GM18526 (cell line): ENCODE data around the gene FGL2.

Experiments used
- POLR2A ChIP-seq: IDR thresholded peaks from 3 replicates; pipeline ENCODE4 v1.6.1; 2011; ENCODE audit not compliant: insufficient read length; ENCODE audit errors: extremely low read depth

The FGL2 gene, protein sequence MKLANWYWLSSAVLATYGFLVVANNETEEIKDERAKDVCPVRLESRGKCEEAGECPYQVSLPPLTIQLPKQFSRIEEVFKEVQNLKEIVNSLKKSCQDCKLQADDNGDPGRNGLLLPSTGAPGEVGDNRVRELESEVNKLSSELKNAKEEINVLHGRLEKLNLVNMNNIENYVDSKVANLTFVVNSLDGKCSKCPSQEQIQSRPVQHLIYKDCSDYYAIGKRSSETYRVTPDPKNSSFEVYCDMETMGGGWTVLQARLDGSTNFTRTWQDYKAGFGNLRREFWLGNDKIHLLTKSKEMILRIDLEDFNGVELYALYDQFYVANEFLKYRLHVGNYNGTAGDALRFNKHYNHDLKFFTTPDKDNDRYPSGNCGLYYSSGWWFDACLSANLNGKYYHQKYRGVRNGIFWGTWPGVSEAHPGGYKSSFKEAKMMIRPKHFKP

DNA sequence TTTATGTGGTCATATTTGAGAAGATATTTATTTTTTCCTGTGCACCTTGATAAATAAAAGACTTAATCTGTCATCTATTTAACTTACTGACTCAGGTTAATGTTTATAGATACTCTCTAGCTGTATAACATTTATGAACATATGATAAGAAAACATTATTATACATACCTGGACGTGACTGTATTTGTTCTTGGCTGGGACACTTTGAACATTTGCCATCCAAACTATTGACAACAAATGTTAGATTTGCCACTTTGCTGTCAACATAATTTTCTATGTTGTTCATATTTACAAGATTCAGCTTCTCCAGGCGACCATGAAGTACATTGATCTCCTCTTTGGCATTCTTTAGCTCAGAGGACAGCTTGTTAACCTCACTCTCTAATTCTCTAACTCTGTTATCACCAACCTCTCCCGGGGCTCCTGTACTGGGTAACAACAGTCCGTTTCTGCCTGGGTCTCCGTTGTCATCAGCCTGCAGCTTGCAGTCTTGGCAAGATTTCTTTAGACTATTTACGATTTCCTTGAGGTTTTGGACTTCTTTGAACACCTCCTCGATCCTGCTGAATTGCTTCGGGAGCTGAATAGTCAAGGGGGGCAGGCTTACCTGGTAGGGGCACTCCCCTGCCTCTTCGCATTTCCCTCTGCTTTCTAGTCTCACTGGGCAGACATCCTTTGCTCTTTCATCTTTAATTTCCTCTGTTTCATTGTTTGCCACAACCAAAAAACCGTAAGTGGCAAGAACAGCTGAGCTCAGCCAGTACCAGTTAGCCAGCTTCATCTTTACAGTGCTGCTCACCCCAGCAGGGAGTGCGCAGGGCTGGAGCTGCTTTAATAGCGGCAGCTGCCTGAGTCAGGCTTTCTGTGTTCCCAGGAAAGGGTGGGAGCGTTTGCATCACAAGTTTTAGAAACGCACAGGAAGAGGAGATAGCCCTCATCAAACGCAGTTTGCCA, at the start of gene FGL2:
Gene FGL2 (minus strand): TSS at position 807 of the 954 bp plus-strand sequence. CDS start 26 bp downstream, at position 781.
- peak; percentile 27 for TF ChIP-seq POLR2A

DNA sequence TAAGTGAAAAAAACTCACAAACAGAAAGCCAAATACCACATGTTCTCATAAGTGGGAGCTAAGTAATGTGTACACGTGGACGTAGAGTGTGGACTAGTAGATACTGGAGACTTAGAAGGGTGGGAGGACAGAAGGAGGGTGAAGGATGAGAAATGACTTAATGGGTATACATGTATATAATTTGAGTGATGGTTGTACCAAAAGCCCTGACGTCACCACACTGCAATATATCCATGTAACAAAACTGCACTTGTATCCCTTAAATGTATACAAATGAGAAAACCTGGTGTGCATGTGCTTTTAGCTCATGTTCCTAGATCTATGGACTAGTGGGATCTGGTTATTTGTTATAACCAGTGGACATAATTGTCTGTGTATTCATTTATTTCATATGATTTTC, 48.5 kb upstream of the FGL2 start:
- TF ChIP-seq POLR2A = no peak

DNA sequence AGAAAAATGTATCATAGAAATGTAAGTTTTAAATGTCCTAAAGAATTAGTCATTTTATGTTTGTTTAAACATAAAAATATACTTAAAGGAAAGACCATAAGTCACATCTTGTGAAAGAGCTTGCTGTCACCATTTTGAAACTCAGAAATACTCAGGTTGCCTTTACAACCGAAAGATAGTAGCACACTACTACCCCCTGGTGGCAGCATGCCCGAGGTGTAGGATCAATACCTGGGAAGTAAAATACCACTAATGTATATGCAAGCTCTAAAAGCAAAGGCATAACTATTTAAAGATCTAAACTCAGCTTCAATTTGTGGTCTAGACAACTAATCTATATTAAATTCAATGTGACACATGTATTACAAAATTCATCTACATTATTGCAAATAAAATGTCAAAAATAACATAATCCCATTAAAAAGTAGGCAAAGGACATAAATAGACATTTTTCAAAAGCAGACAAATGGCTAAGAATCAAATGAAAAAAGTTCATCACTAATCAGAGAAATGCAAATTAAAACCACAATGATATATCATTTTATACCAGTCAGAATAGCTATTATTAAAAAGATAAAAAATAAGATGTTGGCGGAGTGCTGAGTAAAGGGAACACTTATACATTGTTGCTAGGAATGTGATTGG, 47.7 kb upstream of the FGL2 start:
- no peak for TF ChIP-seq POLR2A

DNA sequence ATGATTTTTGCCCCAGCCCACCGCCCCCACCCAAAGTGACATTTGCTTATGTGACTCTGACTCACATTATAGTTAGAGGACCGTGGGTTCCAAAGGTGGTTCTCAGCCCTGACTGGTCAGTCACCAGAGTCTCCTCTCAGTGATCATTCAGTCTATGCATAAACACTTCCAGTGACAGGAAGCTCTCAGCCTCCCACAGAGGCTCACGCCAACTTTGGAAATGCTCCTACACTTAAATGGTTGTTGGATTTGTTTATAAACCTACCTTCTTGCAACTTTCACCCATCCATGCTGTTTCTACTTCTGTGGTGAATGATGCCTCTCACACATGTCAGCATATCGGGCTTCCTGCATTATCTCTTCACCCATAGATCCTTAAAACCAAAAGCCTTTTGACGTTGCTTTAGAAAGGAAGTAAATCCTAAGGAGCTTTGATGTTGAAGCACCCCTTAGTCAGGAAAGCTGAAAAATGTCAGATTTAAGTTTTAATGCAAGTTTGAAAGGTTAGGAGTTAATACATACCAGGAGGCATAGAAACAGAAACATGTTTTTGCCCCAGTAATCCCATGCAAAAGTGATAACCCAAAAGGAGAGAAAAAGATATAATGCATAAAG, 46.5 kb upstream of the FGL2 start:
- TF ChIP-seq POLR2A = no peak

DNA sequence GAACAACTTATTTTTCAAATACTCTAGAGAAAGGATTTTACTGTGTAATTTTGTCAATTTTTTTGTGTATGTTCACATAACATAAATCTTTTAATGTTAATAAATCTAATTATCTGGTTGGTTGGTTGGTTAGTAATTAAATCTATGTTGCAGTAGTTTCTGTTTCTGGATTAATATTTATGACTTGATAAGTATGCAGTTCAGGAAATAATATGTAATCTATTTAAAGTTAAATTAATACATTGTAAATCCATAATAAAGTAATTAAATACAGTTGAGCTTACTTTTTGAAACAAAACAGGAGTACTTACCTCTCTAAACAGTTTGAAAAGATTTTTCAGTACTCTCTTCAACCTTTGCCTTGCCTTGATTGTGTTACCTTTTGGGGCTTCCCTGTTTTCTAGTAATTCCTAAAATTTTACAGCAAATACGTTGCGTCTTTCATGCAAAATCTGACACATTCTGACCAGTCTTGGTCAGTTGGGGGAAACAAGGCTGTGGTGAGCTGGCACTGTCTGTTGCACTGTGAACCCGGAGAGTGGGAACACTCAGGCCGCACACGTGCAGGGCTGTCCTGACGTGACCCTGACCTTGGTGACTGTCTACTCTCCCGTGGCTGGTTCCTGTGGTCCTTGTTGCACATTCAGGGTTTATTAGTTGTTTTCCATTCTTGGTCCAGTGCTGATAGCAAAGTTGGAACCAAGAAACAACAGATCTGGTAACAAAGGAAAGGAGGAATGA, 45.6 kb upstream of the FGL2 start:
- no peak for TF ChIP-seq POLR2A

DNA sequence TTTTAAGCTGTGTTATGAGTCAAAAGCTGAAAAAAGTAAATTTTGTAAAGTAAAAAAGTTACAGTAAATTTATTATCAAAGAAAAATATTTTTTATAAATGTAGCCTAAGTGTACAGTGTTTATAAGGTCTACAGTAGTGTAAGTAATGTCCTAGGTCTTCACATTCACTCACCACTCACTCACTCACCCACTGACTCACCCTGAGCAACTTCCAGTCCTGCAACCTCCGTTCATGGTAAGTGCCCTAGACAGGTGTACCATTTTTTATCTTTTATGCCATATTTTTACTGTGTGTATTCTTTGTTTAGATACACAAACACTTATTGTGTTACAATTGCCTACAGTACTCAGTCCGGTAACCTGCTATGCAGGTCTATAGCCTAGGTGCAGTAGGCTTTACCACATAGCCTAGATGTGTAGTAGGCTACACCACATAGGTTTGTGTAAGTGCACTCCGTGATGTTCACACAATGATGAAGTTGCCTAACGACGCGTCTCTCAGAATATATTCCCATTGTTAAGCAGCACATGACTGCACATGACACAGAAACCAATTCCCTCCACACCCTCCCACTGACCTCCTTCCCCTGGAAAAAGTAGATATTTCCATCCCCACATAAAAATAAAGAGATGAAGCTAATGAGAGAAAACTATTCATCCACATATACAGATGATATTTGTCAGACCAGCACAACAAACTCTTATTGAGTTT, 44.8 kb upstream of the FGL2 start:
- no peak for TF ChIP-seq POLR2A

DNA sequence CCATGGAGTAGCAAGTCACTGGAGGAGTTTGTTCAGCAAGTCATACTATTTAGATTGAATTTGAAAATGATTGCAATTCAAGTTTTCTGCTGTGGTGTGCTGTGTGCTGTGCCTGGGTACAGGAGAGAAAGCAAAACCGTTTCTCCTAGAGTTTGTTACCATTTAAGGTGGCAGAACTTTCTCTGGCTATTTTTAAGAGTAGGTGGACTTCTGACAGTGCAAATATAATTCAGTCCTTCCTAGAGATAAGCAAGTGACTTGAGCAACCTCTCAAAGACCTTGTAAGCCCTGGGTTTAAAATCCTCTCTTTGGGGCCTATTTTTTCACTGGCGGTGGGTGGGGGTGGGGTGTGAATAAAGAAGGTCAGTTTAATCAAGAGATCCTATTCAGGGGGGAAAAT, 42.9 kb upstream of the FGL2 start:
- TF ChIP-seq POLR2A = no peak

DNA sequence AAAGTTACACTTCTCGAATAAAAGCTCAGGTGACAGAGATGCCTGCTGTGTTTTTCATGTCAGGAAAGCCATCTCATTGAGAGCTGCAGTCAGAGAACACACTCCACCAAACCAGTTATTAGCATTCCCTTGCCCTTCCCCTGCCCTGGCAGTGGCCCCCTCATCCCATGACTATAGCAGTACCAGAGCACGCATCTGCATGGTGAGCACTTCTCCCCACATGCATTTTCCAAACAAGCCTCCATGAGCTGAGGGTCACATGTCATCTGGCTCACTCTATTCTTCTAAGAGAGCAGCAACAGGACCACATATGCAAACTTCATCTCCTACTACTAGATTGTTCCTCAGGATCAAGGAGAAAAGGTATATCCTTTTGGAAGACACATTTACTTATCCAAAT, 42.4 kb upstream of the FGL2 start:
- TF ChIP-seq POLR2A = no peak

DNA sequence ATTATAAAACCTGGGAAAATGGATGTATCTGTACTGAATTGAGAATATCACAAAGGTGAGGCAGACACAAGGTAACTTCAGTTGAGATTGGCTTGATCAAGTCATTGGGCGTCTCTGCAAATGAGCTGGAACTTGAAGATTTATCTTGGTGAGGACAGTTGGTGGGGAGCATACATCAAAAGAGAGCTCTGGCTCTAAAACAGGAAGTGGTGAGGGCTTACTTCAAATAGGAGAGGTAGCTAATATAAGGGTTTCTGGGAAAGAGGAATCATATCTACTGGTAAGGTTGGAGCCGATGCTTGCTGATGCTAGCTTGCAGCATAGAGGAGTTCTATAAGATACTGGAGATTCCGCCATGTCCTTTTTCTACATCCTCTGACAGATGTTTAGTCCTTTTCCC, 39.9 kb upstream of the FGL2 start:
- TF ChIP-seq POLR2A = no peak

DNA sequence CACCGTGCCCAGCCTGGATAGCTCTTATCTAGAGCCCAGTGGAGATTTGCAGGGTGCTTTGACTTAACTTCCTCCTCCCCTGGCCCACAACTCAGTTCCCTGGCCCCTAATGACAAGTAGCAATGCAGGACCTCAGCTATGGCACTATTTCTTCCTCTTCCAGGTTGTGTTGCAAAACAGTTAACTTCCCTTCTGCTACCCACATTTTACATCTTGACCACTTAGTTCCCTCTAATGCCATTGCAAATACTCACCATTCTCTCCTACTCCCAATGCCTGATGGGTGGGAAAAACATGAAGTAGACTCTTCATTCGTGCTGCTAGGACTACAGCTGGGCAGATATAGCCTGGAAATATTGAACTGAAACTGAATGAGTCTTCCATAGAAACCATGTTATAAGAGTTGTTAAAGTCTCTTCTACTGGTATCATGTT, 39.1 kb upstream of the FGL2 start:
- no peak for TF ChIP-seq POLR2A

DNA sequence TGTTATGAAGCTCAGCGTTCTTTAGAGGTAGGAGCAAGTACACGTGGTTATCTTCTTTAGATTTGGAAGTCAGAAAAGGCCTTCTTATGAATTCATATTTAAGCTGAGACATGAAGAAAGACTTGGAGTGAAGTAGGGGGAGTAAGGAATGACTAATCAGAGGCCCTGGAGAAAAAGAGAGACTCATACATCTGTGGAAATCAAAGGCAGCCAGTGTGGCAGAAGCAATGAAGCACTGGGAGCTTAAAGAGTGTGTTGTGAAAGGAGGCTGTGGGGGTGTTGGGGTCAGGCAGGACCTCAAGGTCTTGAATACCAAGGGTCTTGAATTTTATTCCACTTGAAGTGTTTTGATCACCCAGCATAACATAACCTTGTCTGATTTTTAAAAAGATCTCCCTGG, 35.7 kb upstream of the FGL2 start:
- TF ChIP-seq POLR2A = no peak

DNA sequence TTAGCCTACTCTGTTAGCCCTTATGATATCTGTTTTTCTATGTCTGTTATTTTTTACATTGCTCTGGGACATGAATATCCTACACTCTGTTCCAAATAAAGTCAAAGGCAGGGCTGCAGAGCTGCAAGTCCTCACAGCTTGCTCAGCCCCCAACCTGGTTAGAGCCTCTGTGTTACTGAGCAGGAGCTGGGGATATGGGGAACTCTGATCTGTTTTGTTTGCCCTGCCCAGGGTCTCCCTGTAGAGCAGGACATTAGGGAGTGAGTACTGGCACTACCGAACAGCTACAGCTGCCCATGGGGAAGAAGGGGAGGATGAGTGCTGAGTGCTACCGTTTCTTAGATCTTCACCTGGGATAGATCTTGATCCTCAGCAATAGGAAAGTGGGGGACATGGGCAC, 32.8 kb upstream of the FGL2 start:
- TF ChIP-seq POLR2A = no peak

DNA sequence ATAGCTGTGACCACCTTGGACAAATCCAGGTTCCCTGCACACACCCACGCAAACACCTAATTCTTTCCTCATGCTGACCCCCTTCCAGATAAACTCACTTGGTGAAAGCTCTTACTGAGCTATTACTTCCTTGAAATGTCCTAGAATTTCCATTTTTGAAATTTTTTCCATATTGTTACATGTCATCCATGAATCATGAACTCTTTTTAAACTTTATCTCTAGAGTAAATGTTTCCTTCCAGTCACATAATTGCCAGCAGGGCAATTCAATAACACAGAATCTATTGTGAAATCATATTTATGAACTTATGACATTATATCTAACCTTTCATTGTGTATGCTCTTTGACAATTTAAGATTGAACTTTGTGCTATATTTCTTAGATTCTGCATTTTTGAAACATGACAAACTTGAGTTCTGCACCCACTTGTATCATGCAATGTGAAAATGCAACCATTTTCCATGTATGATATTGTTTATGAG, 26.8 kb upstream of the FGL2 start:
- no peak for TF ChIP-seq POLR2A

DNA sequence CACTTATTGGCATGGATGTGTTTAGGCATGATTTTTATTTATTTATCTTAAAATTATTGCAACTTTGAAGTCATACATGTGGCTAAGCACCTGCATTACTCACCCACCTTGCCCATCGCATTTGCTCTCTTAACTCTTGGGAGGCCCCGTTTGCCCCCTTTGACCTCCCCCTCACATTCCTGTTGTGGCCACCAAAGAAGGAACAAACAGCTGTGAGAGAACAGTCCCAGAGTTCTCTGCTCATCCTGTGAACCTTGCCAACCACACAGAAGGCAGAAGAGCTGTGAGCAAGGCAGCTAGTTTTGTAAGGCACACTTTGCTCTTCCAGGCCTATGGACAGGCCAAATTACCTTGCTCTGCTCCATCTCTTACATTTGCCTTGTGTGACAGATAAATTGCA, 23.6 kb upstream of the FGL2 start:
- no peak for TF ChIP-seq POLR2A
